D721Med (cell line): ENCODE results near the gene WNT6.

Experiments used
- DNase-seq: peaks from one replicate; pipeline ENCODE4 v3.0.0; 2011; ENCODE audit warnings: low spot score; ENCODE audit not compliant: insufficient read length
- FAIRE-seq: peaks from 2 replicates; lab custom pipeline; 2011; peaks lifted over from hg19 to GRCh38; lab: Jason Lieb, UNC
- TF ChIP-seq, protein P1 (sequence below): IDR thresholded peaks from 2 replicates; pipeline ENCODE4 v1.5.1; 2012; ENCODE audit warnings: mild to moderate bottlenecking, control low read depth; ENCODE audit not compliant: insufficient read depth; ENCODE audit errors: missing control alignments

The WNT6 gene

GRCh38 chr2:218852911-218853667, 6.5 kb upstream of the WNT6 start:
- FAIRE-seq: no peak
- peak; percentile 56 for DNase-seq
- TF ChIP-seq, protein P1, sequence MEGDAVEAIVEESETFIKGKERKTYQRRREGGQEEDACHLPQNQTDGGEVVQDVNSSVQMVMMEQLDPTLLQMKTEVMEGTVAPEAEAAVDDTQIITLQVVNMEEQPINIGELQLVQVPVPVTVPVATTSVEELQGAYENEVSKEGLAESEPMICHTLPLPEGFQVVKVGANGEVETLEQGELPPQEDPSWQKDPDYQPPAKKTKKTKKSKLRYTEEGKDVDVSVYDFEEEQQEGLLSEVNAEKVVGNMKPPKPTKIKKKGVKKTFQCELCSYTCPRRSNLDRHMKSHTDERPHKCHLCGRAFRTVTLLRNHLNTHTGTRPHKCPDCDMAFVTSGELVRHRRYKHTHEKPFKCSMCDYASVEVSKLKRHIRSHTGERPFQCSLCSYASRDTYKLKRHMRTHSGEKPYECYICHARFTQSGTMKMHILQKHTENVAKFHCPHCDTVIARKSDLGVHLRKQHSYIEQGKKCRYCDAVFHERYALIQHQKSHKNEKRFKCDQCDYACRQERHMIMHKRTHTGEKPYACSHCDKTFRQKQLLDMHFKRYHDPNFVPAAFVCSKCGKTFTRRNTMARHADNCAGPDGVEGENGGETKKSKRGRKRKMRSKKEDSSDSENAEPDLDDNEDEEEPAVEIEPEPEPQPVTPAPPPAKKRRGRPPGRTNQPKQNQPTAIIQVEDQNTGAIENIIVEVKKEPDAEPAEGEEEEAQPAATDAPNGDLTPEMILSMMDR: peak; percentile 91

DNA sequence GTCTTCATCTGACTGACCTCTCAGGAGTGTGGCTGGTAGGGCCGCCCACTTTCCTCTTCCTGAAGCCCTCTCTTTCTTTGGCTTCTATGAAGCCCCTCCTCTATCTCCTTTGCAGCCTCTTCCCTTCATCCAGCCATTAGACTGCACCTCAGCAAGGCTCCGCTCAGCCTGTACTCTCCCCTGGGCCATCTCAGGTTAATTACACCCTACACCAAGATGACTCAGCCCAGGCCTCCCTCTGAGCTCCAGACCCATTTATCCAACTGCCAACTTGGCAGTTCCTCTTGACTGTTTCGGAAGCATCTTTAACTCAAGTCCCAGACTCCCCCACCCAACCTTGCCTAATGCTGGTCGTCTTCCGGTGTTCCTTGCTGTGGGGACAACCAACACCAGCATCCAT, 5.8 kb upstream of the WNT6 start:
- TF ChIP-seq, protein P1: no peak
- DNase-seq (no peak), FAIRE-seq (no peak)

GRCh38 chr2:218854860-218855259, 4.7 kb upstream of the WNT6 start:
- DNase-seq (no peak), FAIRE-seq (no peak)
- TF ChIP-seq, protein P1: no peak

GRCh38 chr2:218855305-218856166, 4.1 kb upstream of the WNT6 start:
- TF ChIP-seq, protein P1: no peak
- DNase-seq: no peak
- no peak for FAIRE-seq

GRCh38 chr2:218856167-218856895, 3.3 kb upstream of the WNT6 start:
- no peak for FAIRE-seq
- TF ChIP-seq, protein P1: no peak
- no peak for DNase-seq

DNA sequence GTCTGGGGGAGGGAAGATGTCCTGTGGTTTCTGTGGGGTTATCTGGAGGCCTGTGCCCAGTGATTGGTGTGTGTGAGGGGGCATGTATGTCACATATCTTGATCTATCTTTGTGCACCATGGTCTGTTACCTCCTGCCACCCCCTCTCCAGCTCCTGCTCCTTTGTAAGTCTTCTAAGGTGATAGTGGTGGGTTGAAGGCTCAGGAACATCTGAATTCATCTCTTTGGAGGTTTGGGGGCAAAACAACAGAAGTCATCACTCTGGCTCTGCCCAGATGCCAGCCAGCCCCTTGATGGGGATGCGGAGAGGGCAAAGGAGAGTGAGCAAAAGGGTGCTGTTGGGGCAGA, 2.7 kb upstream of the WNT6 start:
- TF ChIP-seq, protein P1: no peak
- FAIRE-seq: no peak
- DNase-seq: no peak
